ENCODE data around the gene PRR27.
"Not testable (repeated sequence)": the region's sequence is repeated elsewhere in the genome, so short reads cannot be mapped to it uniquely, and the experiment has no call there.

PRR27 gene

DNA sequence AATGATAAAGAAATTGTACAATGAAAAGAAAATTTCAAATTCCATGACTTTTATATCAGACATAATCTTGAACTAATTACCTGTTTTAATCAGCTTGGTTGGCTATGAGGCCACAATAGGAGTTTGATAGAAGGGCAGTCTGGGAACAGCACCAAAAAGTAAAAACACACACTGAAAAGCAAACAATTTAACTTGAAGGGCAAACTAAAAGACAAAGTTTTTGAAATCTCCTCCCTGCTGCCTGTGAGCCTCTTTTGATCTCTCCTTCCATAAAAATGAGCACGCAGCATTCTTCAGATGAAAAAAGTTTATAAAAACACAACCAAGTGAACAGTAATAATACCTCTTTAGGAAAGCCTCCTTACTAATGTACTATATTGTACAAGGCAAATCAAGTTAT lies 49.6 kb downstream of the PRR27 start:
- DNase-seq = no peak

- not testable (repeated sequence) for DNase-seq
Observed at GRCh38 chr4:70212752-70213151, 58.7 kb downstream of the PRR27 start.
